Activated CD4-positive, alpha-beta T cell treated with anti-CD3 and anti-CD28 coated beads, Interleukin-2, amount 50 U/mL, for 16 hours (primary cell): Measurements from ENCODE around the gene MRPL58.
"Not testable (repeated sequence)": the region's sequence is repeated elsewhere in the genome, so short reads cannot be mapped to it uniquely, and the experiment has no call there.

Source experiments
- DNase-seq: peaks from one replicate; pipeline ENCODE4 v3.0.0-alpha.2; 2020

Gene MRPL58

DNA sequence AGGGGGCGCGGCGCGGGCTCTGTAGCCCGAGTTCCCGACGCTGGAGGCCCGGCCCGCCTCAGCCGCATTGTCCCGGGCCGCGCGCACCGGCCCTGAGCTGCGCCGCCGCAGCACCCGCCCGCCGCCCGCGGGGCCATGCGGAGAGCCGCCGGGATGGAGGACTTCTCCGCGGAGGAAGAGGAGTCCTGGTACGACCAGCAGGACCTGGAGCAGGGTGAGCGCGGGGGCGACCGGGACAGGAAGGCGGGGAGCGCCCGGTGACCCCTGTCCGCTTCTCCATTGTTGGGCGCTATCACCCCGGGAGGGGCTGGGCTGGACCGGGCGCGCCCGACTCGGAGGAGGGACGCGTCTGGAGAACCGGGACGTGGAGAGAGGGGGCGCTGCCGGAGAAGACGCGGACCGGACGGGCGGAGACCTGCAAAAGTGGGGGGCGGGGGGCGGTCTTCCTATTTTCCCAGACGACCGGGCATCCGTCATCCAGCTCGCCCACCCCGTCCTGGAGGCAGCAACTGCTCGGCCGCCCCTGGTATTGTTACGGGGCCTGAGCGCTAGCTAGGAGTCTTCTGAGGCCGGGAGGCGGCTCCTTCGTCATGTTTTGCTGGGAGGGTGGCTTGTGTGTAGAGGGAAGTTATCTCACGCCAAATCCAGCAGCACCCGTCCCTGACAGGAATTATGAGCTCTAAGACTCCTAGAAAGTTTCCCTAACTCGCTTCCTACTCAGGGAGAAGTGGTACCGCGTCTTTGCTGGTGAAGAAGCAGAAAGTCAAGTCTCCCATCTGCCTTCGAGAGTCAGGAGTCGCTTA, 24.4 kb upstream of the MRPL58 start:
- DNase-seq: no peak

DNA sequence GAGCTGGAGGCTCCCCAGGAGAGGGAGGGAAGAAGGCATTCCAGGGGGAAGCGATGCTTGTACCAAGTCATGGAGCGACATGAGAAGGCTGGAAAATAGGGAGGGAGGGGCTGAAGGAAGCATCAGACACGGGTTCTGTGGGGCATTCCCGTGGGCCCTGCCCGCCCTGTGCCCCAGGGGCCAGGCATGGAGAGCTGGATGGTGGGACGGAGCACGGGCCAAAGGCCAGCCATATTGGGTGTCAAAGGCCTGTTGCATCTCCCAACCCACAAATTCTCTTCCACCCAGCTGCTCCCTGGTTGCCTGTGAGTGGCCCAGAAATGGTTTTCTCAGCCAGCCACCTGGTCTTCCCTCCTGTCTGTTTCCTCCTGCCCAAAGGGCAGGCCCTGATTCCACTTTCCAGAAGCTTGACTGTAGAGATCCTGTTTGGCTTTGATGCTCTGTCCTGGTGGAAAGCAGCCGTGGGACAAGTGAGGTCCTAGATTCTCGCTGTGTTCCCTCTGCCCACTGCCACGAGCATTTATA, 21.8 kb upstream of the MRPL58 start:
- DNase-seq: no peak

GRCh38 chr17:74992223-74992622, 20.2 kb upstream of the MRPL58 start:
- no peak for DNase-seq

GRCh38 chr17:74994440-74994839, 18.0 kb upstream of the MRPL58 start:
- no peak for DNase-seq

DNA sequence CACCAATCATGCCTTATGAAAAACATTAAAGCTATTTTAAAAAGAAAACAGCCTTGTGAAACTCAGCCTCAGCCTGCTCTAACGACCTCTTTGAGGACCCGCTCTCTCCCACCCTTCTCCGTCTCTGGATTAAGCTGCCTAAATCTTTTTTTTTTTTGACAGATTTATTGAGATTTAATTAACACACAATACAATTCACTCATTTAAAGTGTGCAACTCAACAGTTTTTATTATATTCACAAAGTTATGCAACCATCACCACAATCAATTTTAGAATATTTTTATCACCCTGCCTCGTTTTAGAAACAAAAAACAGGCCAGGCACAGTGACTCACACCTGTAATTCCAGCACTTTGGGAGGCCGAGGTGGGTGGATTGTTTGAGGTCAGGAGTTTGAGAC, 16.6 kb upstream of the MRPL58 start:
- no peak for DNase-seq

DNA sequence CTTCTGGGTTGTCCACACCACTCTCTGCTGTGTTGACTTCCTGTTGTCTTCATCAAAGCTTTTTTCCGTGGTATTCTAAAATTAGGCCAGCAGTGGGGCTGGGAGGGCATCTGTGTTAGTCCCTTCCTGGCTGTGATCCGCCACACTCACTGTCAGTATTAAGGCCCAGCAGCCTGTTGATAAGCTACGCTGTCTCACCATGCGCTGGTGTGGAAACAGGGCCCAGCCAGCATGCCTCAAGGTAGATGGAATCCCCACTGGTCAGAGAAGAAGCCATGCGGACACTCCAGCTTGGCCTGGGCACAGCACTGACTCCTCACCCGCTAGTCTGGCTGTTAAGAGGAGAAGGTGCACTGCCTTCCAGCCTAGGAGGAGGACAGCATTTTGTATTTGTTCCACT, 13.7 kb upstream of the MRPL58 start:
- no peak for DNase-seq

GRCh38 chr17:74999523-74999922, 12.9 kb upstream of the MRPL58 start:
- DNase-seq: no peak

GRCh38 chr17:75001915-75002843, 10.3 kb upstream of the MRPL58 start:
- no peak for DNase-seq

DNA sequence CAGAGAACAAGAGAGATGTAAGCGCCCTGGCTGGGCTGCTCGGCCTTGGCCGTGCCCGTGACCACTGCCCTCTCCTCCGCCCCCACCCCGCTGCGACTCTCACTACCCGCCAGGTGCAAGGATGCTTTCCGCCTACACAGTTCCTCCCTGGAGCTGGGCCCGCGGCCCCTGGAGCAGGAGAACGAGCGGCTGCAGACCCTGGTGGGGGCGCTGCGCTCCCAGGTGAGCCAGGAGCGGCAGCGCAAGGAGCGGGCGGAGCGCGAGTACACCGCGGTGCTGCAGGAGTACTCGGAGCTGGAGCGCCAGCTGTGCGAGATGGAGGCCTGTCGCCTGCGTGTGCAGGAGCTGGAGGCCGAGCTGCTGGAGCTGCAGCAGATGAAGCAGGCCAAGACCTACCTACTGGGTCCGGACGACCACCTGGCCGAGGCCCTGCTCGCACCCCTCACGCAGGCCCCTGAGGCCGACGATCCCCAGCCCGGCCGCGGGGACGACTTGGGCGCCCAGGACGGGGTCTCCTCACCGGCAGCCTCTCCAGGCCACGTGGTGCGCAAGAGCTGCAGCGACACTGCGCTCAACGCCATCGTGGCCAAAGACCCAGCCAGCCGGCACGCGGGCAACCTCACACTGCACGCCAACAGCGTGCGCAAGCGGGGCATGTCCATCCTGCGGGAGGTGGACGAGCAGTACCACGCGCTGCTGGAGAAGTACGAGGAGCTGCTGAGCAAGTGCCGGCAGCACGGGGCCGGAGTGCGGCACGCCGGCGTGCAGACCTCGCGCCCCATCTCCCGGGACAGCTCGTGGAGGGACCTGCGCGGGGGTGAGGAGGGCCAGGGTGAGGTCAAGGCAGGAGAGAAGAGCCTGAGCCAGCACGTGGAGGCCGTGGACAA, 9.2 kb upstream of the MRPL58 start:
- no peak for DNase-seq

- no peak for DNase-seq
Observed at GRCh38 chr17:75003957-75004355, 8.5 kb upstream of the MRPL58 start.

DNA sequence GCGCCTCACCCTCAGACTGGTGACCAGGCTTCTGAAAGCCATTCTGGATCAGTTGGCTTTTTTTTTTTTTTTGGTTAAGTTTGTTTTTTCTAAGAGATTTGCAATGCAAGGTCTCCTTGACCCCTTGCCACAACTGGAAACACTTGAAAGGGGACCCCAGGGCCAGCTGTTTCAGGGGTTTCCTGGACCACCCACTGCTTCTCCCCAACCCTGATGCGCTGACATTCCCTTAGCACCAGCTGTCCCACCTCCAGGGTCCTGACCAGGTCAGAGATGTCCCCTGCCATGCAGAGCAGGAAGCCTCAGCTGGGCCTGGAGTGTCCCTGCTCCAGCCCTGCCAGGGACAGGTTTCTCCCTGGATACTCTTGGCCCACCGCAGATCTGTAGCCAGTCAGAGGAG, 8.1 kb upstream of the MRPL58 start:
- no peak for DNase-seq

DNA sequence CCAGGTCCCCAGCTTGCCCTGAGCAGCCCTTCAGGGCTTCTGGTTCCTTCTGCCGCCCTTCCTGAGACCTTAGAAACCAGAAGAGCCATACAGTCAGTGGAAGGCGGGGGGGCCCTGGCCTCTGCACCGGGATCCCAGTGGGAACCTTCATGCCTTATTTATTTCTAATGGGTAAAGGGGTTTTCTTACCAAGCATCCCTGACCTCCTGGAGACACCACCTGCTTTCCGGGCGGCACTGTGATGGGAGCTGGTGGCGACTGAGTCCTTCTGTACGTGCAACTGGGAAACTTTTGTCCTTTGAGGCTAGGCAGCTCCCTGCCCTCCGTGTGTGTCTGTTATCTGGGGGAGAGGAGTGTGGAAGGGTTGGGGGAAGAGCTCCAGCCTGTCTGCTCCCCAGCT, 7.2 kb upstream of the MRPL58 start:
- no peak for DNase-seq

DNA sequence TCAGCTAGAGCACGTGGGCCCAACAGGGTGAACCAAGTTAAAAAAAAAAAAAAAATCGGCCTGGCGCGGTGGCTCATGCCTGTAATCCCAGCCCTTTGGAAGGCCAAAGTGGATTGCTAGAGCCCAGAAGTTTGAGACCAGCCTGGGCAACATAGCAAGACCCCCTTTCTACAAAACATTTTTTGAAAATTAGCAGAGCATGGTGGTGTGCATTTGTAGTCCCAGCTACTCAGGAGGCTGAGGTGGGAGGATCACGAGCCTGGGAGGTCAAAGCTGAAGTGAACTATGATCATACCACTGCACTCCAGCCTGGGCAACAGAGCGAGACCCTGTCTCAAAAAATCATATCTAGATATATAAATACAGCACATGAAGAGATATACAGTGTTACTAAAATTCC, 6.4 kb upstream of the MRPL58 start:
- not testable (repeated sequence) for DNase-seq

DNA sequence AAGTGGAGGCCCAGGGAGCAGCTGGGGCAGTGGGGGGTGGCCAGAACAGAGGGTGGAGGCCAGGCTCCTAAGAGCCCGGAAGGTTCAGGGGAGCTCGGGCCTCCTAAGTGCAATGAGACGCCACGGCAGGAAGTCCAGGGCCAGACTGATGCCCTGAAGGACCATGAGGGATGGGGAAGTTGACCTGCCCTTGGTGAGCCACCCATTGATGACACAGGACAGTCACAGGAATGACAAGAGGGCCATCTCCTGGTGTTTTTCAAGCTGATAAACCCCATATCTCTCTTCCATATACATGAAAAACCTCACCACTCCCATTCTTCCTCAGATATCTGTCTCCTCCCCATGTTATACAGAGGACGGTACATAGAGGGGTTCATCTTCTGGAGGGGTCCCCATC, 5.8 kb upstream of the MRPL58 start:
- no peak for DNase-seq

DNA sequence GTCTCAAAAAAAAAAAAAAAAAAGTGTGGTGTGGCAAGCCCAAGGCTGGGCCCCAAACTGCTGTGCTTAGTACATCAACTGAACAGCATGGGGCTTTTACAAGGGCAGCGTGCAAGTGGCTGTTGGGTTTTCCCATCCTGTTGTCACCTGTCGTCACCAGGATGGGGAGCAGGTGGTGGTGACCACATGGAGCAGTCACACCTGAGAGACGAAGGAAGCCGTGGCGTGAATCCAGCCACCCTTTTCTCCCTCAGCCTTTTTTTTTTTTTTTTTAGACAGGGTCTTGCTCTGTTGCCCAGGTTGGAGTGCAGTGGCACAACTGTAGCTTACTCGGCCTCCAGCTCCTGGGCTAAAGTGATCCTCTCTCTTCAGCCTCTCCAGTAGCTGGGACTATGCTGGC, 4.1 kb upstream of the MRPL58 start:
- DNase-seq: no peak

- no peak for DNase-seq
Observed at GRCh38 chr17:75009139-75009724, 3.2 kb upstream of the MRPL58 start.

DNA sequence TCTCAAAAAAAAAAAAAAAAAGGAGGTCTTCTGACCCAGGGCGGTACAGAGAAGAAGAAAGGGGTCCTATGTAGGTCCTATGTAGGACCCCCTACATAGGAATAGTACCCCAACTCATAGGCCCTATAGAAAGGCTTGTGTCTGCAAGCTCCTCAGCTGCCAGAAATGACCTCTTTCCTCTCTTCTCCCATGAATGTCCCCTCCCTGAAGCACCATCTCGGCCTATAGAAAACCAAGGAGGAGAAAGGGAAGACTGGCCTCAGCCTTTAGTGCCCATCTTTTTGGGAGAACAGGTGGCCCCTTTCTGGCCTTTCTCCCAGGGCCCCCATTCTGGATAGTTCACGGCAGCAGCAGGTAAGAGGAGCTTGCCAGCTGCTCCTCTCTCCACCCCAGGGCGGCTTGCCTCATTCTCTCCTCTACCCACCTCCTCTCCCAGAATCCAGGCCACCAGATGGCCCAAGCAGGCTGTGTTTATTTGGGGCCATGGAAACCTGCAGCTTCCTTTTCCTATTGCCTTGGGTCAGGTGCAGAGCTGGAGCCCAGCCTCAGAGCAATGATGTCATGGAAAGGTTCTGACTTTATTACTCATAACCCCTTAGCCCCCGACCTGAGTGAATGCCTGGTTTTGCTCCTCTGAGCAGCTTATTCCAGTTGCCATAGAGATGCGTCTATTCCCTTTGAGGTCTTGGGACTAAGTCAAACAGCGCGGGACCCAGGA, 1.6 kb upstream of the MRPL58 start:
- no peak for DNase-seq

DNA sequence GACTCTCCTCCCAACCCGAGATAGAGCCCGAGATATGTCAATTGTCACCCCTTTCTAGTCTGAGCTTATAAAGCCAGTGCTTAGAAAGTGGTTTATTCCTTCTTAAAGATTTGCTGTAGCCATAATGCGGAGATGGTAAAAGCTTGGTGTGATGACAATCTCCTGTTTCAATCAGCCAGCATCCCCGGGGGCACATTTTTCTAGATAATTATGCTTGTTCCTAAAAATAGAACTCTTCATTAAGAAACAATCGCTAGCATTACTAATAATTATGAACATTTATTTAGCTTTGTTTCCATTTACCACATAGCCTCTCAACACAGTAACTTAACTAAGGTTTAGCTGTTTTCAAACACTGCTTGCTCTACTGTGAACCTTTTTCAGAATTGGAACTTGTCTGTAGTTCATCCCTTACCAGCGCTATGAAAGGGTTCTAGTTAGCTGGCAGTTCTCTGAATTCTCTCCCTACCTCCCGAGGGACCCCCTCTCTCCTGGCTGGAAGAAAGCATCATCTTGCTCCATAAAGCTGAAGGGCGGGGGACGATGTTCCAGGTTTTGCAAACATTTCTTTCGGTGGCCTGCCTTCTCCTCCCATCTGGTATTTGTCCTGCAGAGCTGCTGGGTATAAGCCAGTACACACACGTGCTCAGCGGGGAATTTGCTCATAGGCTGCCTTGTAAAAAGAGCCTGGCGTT, 922 bp upstream of the MRPL58 start:
- no peak for DNase-seq

DNA sequence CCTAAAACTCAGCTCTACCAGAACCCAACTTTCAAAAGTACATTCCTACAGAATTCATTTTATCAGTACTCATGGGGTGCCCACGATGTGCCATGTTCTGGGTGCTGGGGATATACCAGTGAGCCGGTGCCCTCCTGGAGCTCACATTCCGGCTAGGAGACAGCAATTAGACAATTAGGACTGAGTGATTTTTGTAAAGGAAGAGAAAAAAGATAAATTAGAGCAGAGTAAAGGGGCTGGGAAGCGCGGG, 449 bp upstream of the MRPL58 start:
- no peak for DNase-seq

DNA sequence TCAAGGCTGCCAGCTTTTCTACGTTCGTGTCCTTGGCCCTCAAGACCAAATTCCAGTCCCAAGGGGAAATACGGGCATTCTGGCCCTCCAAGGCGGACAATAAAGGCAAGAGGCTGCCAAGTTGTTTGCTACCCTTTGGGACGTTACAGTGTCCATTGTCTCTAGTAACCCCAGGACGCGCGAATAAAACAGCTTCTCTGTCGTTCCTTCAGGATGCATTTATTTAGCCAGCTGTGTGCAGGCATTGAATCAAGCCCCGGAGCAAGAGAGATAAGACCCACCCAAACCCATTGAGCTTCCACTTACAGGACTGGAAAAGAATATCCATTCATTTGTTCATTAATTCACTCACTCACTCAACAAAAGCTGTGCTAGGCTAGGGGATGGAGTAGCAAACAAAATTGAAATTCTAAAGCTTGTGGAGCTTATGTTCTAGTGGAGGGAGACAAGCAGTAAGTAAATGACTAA, 656 bp downstream of the MRPL58 start:
- DNase-seq: no peak

GRCh38 chr17:75019146-75019545, 6.7 kb downstream of the MRPL58 start:
- no peak for DNase-seq
